HG03565 (cell line): ENCODE measurements around the gene HCRT.
"Not testable (repeated sequence)": the region's sequence is repeated elsewhere in the genome, so short reads cannot be mapped to it uniquely, and the experiment has no call there.

Experiments used
- ATAC-seq: cut with Tn5 transposase; IDR thresholded peaks from one replicate; pipeline ENCODE4 v1.9.1; 2021; ENCODE audit warnings: mild to moderate bottlenecking, moderate library complexity; ENCODE audit not compliant: unreplicated experiment

The HCRT gene

DNA sequence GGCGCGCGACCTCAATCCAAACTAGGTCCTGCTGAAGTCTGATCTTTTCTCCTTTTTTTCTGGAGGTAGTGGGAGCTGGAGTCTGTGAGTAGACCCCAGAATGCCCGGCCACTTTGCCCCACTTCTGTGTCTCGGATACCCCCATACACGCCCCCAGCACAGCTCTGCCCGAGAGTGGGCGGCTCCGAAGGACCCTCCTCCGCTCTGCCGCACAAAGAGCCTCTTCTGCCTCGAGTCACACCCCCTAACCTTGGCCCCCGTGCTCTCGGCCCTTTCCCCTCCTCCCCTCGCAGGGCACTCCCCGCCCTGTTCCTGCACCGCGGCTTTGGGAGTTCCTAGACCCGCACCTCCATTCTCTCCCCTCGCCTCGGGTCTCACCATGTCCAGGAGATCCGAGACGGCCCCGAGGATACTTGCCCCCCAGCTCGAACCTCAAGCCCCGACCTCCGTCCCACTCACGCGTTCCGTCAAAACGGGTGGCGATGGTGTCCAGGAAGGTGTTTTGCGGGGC is 4.8 kb downstream of the HCRT start:
- ATAC-seq: no peak

DNA sequence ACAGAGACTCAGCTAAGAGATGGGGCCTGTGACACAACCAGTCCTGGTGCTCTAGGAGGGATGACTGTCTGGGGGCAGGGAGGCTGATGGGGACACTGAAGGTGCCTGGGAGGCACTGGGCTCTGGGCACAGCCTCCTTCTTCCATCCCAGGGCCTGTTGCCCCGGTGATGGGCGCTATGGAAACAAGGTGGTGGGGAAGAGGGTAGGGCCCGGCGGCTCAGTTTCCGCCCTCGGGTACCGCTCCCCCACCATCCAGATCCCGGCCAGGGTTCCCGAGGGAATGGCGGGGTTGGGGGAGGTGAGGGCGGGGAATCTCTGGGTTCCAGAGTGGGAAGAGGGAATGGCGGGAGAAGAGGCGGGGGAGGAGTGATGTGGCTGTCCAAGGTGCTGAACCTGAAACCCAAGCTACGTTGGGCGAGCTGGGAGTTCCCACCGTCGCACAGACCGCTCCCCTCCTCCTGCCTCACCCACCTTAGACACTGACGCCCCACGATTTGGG is 5.3 kb downstream of the HCRT start:
- no peak for ATAC-seq

DNA sequence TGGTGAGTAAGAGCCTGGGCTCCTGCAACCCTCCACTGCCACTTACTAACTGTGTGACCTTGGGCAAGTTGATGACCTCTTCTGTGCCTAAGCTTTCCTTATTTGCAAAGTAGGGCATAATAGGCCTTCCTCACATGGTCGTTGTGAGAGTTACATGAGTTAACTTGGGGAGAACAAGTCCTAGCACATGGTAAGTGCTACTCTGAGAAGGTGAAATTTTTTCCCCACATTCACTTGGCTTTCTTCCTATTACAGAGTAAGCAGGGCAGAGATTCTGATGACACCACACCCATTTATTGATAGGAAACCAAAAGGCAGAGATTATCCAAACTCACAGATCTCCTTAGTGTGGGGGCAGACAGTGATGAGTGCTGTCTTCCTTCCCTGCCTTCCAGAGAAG is 5.9 kb downstream of the HCRT start:
- ATAC-seq: no peak

DNA sequence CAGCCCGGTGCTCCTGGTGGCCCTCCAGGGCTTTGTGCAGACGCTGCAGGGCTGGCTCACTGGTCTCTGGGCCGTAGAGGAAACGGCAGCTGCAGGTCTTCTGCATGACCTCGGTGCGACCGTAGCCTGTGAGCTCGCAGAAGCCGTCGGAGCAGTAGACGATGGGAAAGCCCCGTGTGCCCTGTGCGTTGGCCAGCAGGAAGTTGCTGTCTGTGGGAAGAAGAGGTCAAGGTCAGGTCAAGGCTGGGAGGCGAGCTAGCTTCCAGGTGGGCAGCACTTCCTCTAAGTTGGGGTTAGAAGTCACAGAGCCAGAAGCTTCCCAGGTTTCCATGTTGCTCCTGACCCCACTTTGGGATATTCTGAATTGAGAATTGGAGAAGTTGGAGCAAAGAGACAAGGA is 6.4 kb downstream of the HCRT start:
- no peak for ATAC-seq

DNA sequence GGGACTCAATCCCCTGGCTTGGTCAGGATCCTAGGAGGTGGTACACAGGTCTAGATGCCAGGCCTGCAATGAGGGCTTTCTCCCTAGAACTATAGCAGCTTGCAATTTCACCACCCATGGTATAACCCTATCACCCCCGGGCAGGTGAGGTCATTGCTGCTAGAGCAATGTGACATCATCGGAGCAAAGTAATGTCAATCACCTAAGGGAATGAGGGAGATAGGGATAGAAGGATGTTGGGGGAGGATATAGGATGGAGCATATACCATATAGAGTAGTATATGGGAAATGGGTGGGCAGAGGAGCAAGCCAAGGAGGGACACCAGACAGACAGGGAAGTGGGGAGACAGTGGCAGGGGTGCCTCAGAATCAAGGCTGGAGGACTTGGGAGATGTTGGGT is 7.6 kb downstream of the HCRT start:
- ATAC-seq: no peak

DNA sequence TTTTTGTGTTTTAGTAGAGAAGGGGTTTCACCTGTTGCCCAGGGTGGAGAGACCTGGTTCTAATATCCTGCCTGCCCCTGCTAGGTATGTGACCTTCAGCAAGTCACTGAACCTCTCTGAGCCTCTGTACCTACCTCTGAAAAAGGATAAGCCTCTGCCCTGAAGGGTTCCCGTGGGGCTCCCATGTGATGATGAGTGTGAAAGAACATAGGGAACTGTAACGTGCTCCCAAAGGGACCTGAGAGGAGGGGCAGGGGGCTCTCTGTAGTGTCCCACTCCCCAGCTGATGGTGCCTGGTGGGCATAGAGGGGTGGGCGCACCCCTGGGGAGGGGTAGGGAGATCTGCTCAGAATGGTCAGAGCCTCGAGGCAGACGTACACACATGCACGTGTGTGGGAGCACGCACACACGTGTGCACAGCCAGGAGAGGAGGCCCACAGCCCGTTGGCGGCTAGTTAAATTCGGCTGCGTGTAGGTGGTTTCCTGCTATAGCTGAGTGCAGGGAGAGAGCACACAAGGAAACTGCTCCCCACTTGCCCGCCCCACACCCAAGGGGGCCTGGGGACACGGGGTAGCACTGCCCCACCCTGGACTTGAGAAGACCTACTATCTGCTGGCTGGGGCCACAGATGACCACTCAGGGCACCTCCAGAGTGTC is 11.0 kb downstream of the HCRT start:
- ATAC-seq: no peak

GRCh38 chr17:42171831-42172230 is 13.4 kb downstream of the HCRT start:
- no peak for ATAC-seq

DNA sequence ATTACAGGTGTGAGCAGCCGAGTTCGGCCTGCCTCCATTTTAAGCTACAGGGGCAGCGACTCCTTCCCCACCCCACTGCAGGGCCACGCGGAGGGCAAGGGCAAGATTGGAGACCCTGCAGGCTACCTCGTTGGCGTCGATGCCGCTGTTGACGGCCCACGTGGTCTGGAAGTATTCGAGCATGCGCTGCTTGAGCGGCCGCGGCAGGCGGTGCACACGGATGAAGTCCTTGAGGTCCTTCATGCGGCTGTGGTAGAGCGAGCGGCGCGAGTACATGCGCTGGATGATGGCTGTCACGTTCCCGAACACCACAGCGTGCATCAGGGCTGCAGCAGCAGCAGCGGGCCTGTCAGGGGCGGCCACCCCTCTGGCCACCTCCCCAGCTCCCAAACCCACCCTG is 15.9 kb downstream of the HCRT start:
- no peak for ATAC-seq

GRCh38 chr17:42167807-42168206 is 17.4 kb downstream of the HCRT start:
- ATAC-seq: no peak

GRCh38 chr17:42166196-42166763 is 19.0 kb downstream of the HCRT start:
- ATAC-seq: no peak

GRCh38 chr17:42165751-42166150 is 19.5 kb downstream of the HCRT start:
- ATAC-seq: no peak

DNA sequence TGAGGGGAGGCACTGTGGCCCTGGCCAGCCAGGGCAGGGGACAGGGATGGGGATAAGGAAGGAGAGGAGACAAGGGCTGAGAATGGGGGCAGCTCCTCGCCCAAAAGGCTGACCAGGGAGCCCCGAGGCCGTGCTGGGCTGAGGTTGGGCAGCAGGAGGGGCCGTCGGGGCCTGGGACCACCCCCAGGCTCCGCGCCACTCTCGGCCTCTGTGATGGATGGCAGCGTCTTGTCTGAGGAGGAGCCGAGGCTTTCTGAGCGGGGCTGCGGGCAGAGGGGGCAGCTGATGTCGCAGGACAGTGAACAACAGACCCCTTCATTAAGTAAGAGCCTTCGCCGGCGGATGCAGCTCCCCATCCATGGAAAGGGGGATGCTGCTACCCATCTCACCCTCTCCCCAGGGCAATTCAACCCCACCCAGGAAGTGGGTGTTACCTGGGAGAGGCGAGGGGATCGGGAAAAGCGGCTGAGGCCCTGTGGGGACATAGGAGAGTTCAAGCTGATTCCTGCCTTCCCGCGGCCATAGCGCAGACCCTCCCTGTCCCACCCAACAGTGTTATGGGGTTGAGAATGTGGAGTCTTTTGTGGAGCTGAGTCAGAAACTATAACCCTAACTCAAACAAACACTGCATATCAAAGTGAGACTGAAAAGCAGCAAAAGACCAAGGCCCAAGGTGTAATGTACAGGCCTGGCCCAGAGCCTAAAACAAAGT is 21.4 kb downstream of the HCRT start:
- no peak for ATAC-seq

- ATAC-seq: no peak
Observed at GRCh38 chr17:42163113-42163512, 22.1 kb downstream of the HCRT start.

DNA sequence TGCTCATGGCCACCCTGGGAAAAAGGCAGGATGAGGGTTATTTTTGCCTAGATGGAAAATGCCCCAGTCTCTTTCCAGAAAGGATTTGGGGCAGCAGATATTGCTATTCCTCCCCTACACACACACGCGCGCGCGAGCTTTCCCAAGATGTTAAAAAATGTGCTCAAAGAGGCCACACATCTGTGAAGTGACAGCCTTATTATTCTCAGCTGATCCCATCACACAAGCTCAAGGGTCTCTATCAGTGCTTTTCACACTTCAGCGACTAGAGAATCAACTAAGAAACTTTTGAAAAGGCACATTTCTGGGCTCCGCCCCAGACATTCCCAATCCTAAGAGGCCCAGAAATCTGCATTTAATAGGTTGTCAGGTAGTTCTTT is 24.7 kb downstream of the HCRT start:
- no peak for ATAC-seq

GRCh38 chr17:42159796-42160530 is 25.3 kb downstream of the HCRT start:
- ATAC-seq: no peak

DNA sequence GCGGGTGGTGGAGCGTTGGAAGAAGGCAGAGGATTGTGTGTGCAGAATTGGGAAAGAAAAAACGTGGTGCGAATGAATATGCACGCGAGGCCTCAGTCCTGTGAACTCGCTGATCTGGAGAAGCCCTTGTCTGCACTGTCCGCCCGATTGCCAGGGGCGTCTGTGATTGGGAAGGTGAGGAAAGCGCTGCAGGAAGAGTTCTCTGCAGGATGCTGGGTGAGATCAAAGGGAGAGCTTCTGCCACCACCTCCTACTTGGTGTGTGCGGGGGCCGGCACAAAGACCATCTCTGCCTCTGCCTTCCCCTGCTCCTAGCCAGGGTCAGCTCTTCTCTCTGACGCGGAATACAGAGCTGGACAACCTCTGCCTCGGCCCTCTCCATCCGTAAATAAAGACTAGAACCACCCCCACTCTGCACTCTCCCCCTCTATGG is 29.6 kb downstream of the HCRT start:
- no peak for ATAC-seq

- ATAC-seq: no peak
Observed at GRCh38 chr17:42153919-42154742, 31.1 kb downstream of the HCRT start.

DNA sequence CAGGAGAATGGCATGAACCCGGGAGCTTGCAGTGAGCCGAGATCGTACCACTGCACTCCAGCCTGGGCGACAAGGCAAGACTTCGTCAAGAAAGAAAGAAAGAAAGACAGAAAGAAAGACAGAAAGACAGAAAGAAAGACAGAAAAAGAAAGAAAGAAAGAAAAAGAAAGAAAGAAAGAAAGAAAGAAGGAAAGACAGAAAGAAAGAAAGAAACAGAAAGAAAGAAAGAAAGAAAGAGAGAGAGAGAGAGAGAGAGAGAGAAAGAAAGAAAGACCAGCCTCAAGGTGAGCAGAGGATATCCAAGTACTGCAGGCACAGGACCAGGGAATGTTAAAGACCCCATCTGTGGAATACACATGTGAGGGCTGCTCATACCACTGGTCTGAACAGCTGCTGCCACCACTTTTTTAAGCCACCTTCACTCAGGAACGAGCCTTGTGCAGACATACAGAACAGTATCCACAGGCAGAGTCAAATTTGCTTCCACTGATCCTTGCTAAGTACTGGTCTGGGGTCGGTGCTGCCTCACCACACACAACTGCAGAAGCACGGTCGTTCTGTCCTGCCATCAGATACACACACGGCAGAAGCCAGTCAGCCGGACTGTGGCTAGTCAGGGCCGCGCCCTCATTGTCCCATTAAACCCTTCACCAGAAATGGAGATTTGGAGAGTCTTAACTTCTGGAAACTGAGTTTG is 38.2 kb downstream of the HCRT start:
- no peak for ATAC-seq

GRCh38 chr17:42143138-42143537 is 42.1 kb downstream of the HCRT start:
- ATAC-seq: not testable (repeated sequence)

GRCh38 chr17:42142371-42142896 is 42.8 kb downstream of the HCRT start:
- ATAC-seq: no peak
